NT2/D1 (cell line): Measurements from ENCODE around the gene ANK2.

Experiments used
- SUZ12 ChIP-seq: IDR thresholded peaks from 2 replicates; pipeline ENCODE4 v1.6.1; 2011; ENCODE audit not compliant: insufficient read length, insufficient read depth; ENCODE audit errors: extremely low read depth
- YY1 ChIP-seq: IDR thresholded peaks from 2 replicates; pipeline ENCODE4 v1.6.1; 2011; ENCODE audit not compliant: insufficient read length, insufficient read depth
- ZNF274 ChIP-seq: IDR thresholded peaks from 2 replicates; pipeline ENCODE4 v1.6.1; 2011; ENCODE audit warnings: mild to moderate bottlenecking, low read depth, low read length

- TF ChIP-seq ZNF274: no peak
- no peak for TF ChIP-seq SUZ12
- no peak for TF ChIP-seq YY1
Measured at GRCh38 chr4:113154281-113154680, 104.8 kb downstream of the ANK2 start.
